GM21515 (cell line): ENCODE data around the gene OR13J1.
"Not testable (repeated sequence)": the region's sequence is repeated elsewhere in the genome, so short reads cannot be mapped to it uniquely, and the experiment has no call there.

Experiments used
- ATAC-seq: cut with Tn5 transposase; IDR thresholded peaks from one replicate; pipeline ENCODE4 v1.9.1; 2021; ENCODE audit not compliant: unreplicated experiment

OR13J1 gene

GRCh38 chr9:35870351-35870923 is at the start of gene OR13J1:
OR13J1 (minus strand) TSS chr9:35870401; CDS start chr9:35870401, 0 bp downstream.
- no peak for ATAC-seq

GRCh38 chr9:35919212-35920008 is 49.2 kb upstream of the OR13J1 start:
- no peak for ATAC-seq

- ATAC-seq = no peak
These were observed 48.6 kb upstream of the OR13J1 start for GRCh38 chr9:35918780-35919179.

GRCh38 chr9:35917261-35917660 is 47.1 kb upstream of the OR13J1 start:
- no peak for ATAC-seq

GRCh38 chr9:35915681-35916294 is 45.6 kb upstream of the OR13J1 start:
- no peak for ATAC-seq

- ATAC-seq = no peak
These were observed 44.2 kb upstream of the OR13J1 start for GRCh38 chr9:35914301-35914807.

- ATAC-seq = not testable (repeated sequence)
These were observed 43.2 kb upstream of the OR13J1 start for GRCh38 chr9:35913429-35913828.

GRCh38 chr9:35912791-35913400 is 42.7 kb upstream of the OR13J1 start:
- no peak for ATAC-seq

- ATAC-seq = no peak
These were observed 41.5 kb upstream of the OR13J1 start for GRCh38 chr9:35911690-35912089.

GRCh38 chr9:35910613-35911359 is 40.6 kb upstream of the OR13J1 start:
- ATAC-seq = no peak

GRCh38 chr9:35909687-35910612 is 39.7 kb upstream of the OR13J1 start:
- ATAC-seq = no peak

GRCh38 chr9:35909274-35909673 is 39.1 kb upstream of the OR13J1 start, which contains the start of gene SPAAR:
SPAAR (plus strand) TSS chr9:35909490; CDS start chr9:35910464, 974 bp downstream.
- ATAC-seq = no peak

GRCh38 chr9:35908504-35909125 is 38.4 kb upstream of the OR13J1 start:
- no peak for ATAC-seq

- no peak for ATAC-seq
These were observed 37.7 kb upstream of the OR13J1 start for GRCh38 chr9:35907711-35908503.

GRCh38 chr9:35906923-35907699 is 36.9 kb upstream of the OR13J1 start:
- no peak for ATAC-seq

GRCh38 chr9:35905912-35906679 is 35.9 kb upstream of the OR13J1 start, which contains the start of gene HRCT1:
HRCT1 (plus strand) TSS chr9:35906202; CDS start chr9:35906288, 86 bp downstream.
- no peak for ATAC-seq
